Kidney (tissue), 14 donors: Measurements from ENCODE around the gene TLX2. TPM values are rescaled to one million over a fixed set of nuclear protein-coding genes. Genes with fewer than 3 reads are reported as not detected.
"Not testable (repeated sequence)": the region's sequence is repeated elsewhere in the genome, so short reads cannot be mapped to it uniquely, and the experiment has no call there.

Experiments
- DNase-seq, 5 donors: peaks; one replicate each; pipeline ENCODE4 v3.0.0-alpha.2; 2013 to 2020
- FAIRE-seq: peaks from 2 replicates; lab custom pipeline; 2012; peaks lifted over from hg19 to GRCh38; lab: Jason Lieb, UNC
- H3K27ac ChIP-seq, 2 donors: one replicate each; pipeline ENCODE4 v1.7.0; 2013; ENCODE audit warnings: low read depth in 2 of 2, low read length in 2 of 2, inconsistent platforms in 1 of 2
- H3K27me3 ChIP-seq: one replicate; pipeline ENCODE4 v1.7.1; 2013; ENCODE audit warnings: low read length, inconsistent platforms; ENCODE audit not compliant: control insufficient read depth, insufficient read depth
- H3K36me3 ChIP-seq, 3 donors: one replicate each; pipeline versions ENCODE4 v1.7.0 to v1.7.1; 2013; ENCODE audit warnings: low read length in 3 of 3, control low read depth in 1 of 3, inconsistent platforms in 1 of 3; ENCODE audit not compliant: insufficient read depth in 3 of 3, control insufficient read depth in 2 of 3
- H3K4me1 ChIP-seq, 3 donors: one replicate each; pipeline versions ENCODE4 v1.7.0 to v1.7.1; 2013; ENCODE audit warnings: low read length in 3 of 3, inconsistent platforms in 1 of 3, low read depth in 1 of 3; ENCODE audit not compliant: control insufficient read depth in 2 of 3, insufficient read depth in 2 of 3
- H3K4me3 ChIP-seq, 3 donors: one replicate each; pipeline versions ENCODE4 v1.7.0 to v1.8.1; 2013; ENCODE audit warnings: low read length in 3 of 3, control low read depth in 1 of 3, inconsistent platforms in 1 of 3
- H3K9ac ChIP-seq, 3 donors: one replicate each; pipeline versions ENCODE4 v1.7.0 to v1.7.1; 2013; ENCODE audit warnings: low read length in 3 of 3, control low read depth in 1 of 3, inconsistent platforms in 1 of 3
- H3K9me3 ChIP-seq, 3 donors: one replicate each; pipeline versions ENCODE4 v1.7.0 to v1.7.1; 2013; ENCODE audit warnings: low read length in 3 of 3, control low read depth in 1 of 3, inconsistent platforms in 1 of 3; ENCODE audit not compliant: control insufficient read depth in 2 of 3, insufficient read depth in 1 of 3
- intact Hi-C: fragments of 100-400 bp; cut with DNase I; formaldehyde crosslinking; loops from one replicate; pipeline ENCODE4 v1.11.1; 2022
- polyA plus RNA-seq: library from polyadenylated mRNA; stranded (reverse); fragments of 350-450 nt; fragmentation: Illumina TruSeq; extraction: RNeasy Lipid Tissue Mini Kit (QIAGEN cat#74804); gene quantifications from one replicate; pipeline ENCODE4 v1.2.3, GENCODE V29; 2014; ENCODE audit warnings: low read depth, low replicate concordance; ENCODE audit not compliant: insufficient read depth
- total RNA-seq: library from RNA; stranded (reverse); fragmentation: NEBNext Ultra II Directional; extraction: Animal tissue kit (Norgen Biotek cat#: 25700); gene quantifications from one replicate; pipeline ENCODE4 v1.2.1, GENCODE V29; 2021
- TF ChIP-seq, protein P1 (sequence below): IDR thresholded peaks from 3 replicates; pipeline ENCODE4 v1.5.1; 2012; ENCODE audit warnings: mild to moderate bottlenecking, moderate library complexity, borderline replicate concordance; ENCODE audit not compliant: insufficient read depth; ENCODE audit errors: extremely low read depth
- donor health status: control.
- donor health status: control.
- donor health status: control.
- donor health status: control.
- donor health status: control.
- donor health status: DM: yes; HTN: yes; CAD: no.
- donor health status: Normal renal cell carcinoma (clear cell type).

The TLX2 gene
- total and polyA plus RNA-seq, 2 donors from 2014 or later, result not detected

- H3K36me3 ChIP-seq, result no peaks in the 10 kb centered on the region
- FAIRE-seq, result no peak
- intact Hi-C loops, result no loop called here
Measured at GRCh38 chr2:74558284-74559230, 44.3 kb downstream of the TLX2 start.

GRCh38 chr2:74559912-74560311, 45.7 kb downstream of the TLX2 start:
- DNase-seq (no peak), FAIRE-seq (no peak)
- intact Hi-C loops, result no loop called here

More at GRCh38 chr2:74558284-74559230, 44.3 kb downstream of the TLX2 start:
- TF ChIP-seq, protein P1, sequence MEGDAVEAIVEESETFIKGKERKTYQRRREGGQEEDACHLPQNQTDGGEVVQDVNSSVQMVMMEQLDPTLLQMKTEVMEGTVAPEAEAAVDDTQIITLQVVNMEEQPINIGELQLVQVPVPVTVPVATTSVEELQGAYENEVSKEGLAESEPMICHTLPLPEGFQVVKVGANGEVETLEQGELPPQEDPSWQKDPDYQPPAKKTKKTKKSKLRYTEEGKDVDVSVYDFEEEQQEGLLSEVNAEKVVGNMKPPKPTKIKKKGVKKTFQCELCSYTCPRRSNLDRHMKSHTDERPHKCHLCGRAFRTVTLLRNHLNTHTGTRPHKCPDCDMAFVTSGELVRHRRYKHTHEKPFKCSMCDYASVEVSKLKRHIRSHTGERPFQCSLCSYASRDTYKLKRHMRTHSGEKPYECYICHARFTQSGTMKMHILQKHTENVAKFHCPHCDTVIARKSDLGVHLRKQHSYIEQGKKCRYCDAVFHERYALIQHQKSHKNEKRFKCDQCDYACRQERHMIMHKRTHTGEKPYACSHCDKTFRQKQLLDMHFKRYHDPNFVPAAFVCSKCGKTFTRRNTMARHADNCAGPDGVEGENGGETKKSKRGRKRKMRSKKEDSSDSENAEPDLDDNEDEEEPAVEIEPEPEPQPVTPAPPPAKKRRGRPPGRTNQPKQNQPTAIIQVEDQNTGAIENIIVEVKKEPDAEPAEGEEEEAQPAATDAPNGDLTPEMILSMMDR, result no peak
- Histone ChIP-seq H3K4me3 (no peak overlapping the region), H3K27me3 (no peaks in the 10 kb centered on the region), H3K9me3 (no peaks in the 10 kb centered on the region), H3K27ac (no peak overlapping the region), H3K4me1 (no peaks in the 10 kb centered on the region), H3K9ac (no peak overlapping the region)
- no peak for DNase-seq

GRCh38 chr2:74560591-74560990, 46.3 kb downstream of the TLX2 start:
- FAIRE-seq (no peak), DNase-seq (no peak)
- Histone ChIP-seq H3K4me1 (no peaks in the 10 kb centered on the region), H3K9ac (no peak overlapping the region), H3K27ac (no peak overlapping the region), H3K9me3 (no peaks in the 10 kb centered on the region), H3K27me3 (no peaks in the 10 kb centered on the region), H3K4me3 (no peak overlapping the region), H3K36me3 (no peaks in the 10 kb centered on the region)
- intact Hi-C loops, result no loop called here
- TF ChIP-seq, protein P1, result no peak

More at GRCh38 chr2:74559912-74560311, 45.7 kb downstream of the TLX2 start:
- no peak overlapping the region for H3K4me3 ChIP-seq
- no peak overlapping the region for H3K9ac ChIP-seq
- H3K4me1 ChIP-seq, result no peaks in the 10 kb centered on the region
- H3K9me3 ChIP-seq, result no peaks in the 10 kb centered on the region
- H3K36me3 ChIP-seq, result no peaks in the 10 kb centered on the region
- no peak overlapping the region for H3K27ac ChIP-seq
- TF ChIP-seq, protein P1, result no peak
- no peaks in the 10 kb centered on the region for H3K27me3 ChIP-seq

DNA sequence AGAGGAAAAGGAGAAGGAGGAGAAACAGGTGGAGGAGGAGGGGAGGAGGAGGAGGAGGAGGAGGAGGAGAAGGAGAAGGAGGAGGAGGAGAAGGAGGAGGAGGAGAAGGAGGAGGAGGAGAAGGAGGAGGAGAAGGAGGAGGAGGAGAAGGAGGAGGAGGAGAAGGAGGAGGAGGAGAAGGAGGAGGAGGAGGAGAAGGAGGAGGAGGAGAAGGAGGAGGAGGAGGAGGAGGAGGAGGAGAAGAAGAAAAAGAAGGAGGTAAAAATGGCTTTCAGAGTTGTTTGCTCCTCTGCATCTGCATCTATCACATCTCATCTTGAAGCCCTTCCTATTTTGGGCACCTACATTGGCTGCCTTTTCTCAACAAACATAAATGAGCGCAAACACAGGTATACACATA, 46.8 kb downstream of the TLX2 start:
- FAIRE-seq, H3K4me3 ChIP-seq, intact Hi-C loops, H3K9me3 ChIP-seq, H3K9ac ChIP-seq, H3K36me3 ChIP-seq, H3K27ac ChIP-seq, DNase-seq, H3K4me1 ChIP-seq, H3K27me3 ChIP-seq: not testable (repeated sequence)
